SHP77 treated with DMSO at 0.1 percent for 48 hours (cell line): Measurements from ENCODE around the gene CDH15.
A peak's percentile ranks its signal among the peaks of the same experiment; 100 is the strongest.
"Not testable (repeated sequence)": the region's sequence is repeated elsewhere in the genome, so short reads cannot be mapped to it uniquely, and the experiment has no call there.

Experiments
- DNase-seq: peaks from one replicate; lab custom pipeline; 2025; lab: John Stamatoyannopoulos, UW

The CDH15 gene

DNA sequence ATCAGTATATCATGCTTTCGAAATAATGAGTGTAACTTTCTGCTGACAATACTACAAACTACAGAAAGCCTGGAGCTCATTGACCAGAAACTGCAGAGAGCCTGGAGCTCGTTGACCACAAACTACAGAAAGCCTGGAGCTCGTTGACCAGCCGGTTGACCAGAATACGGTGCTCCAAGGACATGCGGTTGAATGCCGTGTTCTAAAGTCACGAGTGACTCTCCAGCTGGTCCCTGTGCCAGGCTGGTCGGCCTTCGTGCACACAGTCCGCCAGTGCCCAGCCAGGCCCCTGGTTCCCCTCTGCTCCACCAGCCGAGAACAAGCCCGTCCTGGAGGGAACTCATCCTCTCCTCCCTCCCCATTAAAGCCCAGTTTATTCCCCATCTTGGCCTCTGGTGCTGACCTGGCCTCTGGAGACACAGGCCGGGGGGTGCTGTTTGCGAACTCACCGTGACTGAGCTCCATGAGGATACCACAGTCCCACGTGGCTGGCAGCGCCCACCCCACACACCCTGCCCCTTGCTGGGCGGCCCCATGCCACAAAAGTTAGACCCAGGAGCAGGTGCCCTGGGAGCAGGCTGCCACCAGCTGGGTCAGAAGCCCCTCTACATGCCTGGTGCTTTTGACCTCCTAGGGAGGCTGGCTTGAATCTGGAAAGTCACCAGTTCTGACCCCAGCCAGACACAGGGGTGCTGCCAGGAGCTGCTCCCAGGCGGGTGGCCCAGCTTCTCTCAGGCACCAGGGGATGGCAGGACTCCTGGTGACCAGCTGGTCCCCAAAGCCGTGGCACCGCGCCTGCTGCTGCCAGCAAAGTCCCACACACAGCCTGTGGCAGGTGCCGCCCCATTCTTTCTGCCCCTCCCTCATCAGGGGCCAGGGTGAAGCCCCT is 15.5 kb upstream of the CDH15 start:
- no peak for DNase-seq

DNA sequence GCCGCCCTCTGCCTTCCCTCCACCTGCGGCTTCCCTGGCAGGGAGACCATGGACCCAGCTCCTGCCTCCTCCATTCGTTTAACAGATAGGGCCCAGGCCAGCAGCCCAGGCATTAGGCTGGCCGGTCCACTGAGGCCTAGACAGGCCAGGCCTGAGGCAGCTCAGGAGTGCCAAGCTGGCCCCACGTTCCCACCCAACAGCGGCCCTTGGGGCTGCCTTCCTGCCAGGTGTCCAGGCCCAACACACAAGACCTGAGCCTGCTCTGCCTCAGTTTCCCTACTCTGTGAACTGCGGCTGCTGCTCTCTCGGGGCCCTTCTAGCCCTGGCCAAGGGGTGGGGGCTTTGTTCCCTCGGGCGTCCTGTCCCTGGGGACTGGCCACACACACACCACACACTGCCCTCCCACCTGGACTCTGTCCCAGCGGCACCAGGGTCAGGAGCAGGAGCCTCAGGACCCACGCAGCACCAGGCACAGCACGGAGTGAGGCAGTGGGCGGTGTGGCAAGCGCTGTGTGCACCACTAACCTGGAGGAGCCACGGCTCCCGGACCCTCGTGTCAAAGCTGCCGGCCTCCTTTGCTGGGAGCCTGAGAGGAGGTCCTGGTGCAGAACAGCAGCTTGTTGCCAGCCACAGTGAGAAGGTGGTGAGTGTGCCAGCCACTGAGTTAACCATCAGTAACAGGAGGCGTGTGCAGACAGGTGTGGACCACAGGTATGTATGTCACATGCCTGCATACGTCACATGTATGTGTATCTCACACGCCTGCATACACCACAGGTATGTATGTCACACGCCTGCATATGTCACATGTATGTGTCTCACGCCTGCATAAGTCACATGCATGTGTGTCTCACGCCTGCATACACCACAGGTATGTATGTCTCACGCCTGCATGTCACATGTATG is 14.6 kb upstream of the CDH15 start:
- DNase-seq, result no peak

DNA sequence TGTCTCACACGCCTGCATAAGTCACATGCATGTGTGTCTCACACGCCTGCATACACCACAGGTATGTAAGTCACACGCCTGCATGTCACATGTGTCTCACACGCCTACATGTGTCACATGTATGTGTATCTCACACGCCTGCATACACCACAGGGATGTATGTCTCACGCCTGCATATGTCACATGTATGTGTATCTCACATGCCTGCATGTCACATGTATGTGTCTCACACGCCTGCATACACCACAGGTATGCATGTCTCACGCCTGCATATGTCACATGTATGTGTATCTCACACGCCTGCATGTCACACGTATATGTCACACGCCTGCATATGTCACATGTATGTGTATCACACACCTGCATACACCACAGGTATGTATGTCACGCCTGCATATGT is 13.8 kb upstream of the CDH15 start:
- no peak for DNase-seq

DNA sequence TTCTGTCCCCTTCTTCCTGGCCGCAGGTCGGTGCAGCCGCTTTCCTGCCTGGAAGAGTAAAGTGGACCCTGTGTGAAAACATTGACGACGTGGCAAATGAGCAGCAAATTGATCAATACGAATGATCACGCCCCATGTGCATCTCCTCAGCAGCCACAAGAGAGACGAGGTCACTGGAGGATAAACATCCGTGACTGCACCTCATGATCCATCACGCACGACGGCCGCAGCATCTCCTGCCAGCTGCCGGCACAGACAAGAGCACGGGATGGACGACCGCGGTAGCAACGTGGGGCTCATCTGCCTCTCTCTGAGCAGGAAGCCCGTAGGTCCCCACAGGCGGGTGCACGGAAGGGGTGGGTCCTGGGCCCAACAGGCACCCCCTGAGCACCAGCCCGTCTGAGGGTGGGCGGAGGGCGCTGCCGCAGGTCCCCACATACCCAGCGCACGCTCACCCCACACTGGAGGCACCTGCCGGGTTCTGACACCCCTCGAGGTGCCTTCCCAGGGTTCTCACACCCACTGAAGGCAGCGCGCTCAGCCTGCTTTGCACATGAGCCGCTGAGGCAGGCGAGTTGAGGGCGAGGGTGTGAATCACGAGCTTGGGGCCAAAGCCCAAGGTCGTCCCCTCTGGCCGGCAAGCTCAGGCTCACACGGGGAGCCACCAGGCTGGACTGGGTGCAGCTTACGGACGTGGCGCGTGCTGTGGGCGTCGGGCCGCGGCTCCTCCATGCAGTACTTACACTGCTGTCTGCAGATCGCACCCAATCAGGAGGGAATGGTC is 12.3 kb upstream of the CDH15 start:
- no peak for DNase-seq

DNA sequence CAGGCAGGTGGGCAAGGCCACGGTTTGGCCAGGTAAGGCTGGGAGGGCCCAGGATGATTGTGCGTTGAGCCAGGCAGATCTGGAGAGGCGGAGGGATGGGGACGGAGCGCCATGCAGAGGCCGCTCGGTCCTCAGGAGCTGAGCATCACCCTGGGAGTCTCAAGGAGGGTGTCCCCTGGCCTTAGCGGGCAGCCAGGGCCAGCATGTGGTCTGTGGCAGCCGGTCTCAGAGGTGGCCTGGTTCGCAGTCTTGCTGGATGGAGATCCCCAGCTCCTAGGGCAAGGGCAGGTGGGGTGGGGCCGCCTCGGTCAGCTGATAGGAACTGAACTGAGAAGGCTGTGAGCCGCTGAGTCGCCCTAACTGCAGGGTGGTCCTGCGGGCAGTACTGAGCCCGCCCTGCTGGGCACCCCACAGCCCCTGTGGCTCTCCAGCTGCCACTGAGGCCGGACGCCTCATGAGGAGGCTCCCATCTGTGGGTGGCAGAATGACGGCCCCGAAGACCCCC is 11.6 kb upstream of the CDH15 start:
- DNase-seq, result no peak

DNA sequence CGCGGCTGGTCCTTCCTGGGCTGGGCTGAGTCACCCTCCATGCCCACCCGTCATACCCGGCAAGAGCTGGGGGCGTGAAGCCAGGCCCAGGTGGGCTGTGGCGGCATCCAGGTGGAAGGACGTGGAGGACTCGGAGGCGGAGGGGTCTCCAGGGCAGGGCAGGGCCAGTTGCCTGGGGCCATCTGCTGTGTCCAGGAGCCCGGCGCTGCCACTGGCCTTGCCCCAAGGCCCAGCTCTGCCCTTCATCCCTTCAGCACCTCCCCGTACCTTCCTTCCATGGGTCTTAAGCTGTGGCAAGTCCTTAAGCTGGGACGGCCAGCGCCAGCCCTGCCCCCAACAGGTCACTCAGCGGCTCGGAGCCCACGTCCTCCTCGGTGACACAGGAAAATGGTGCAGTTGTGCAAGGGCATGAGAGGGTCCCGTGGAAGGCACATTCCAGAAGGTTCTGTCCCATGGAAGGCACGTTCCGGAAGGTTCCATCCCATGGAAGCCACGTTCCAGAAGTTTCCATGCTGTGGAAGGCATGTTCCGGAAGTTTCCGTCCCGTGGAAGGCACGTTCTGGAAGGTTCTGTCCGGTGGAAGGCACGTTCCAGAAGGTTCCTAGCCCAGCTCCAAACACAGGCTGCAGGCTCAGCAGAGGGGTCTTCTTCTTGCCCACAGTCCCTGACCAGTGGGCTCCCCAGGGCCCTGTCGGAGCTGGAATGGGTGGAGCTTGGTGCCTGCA is 10.4 kb upstream of the CDH15 start:
- DNase-seq, result no peak

DNA sequence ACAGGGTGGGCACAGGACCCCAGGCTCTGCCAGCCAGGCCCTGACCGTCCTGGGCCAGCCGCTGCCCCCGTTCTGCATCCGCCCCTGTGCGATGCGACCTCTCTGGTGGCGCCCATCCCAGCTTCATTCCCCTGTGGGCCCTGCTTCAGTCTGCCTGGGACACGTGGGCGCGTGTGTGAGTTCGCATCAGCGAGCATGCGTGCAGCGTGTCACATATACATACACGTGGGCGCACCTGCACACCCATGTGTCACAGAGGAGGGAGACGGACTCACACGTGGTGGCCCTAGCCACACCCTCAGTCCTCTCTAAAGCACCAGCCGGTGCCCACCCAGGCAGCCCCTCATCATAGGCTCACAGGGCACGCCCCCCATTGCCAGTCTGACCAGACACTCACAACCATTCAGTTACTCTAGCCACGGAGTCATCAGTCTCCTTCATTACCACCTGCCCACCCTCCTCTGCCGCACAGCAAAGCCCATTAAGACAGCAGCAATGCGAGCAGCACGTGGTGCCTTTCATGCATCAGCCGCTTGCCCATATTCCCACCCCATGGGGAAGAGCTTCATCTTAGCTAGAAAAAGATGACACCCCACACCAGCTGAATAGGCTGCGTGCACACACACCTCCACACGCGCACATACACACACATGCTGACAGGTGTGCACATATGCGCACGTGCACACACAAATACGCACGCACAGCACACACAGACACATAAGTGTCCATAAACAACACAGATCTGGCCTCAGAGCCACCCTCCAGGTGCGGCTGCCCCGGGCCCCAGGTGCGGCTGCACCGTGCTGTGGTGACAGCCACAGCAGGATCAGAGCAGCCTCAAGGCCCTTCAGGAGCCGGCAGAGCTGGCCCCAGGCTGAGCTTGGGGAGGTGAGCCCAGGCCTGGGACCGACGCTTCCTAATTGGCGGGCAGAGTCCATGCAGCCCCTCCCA is 9.5 kb upstream of the CDH15 start:
- no peak for DNase-seq

DNA sequence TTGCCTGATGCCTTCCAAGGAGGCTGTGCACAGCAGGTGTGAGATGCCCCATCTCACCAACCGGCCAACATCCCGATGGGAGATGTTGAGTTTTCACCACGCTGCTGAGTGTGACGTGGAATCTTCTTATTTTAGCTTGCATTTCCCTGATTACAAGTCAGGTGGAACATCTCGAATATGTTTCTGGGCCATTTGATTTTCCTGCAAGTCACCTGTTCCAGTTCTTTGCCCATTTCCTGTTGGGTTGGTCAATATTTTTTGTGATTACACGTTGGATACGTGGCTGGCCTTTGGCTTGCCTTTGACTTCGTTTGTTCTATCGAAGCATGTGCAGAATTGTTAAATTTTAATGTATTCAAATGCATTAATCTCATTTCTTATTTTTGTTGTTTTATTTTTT is 8.3 kb upstream of the CDH15 start:
- DNase-seq, result no peak

DNA sequence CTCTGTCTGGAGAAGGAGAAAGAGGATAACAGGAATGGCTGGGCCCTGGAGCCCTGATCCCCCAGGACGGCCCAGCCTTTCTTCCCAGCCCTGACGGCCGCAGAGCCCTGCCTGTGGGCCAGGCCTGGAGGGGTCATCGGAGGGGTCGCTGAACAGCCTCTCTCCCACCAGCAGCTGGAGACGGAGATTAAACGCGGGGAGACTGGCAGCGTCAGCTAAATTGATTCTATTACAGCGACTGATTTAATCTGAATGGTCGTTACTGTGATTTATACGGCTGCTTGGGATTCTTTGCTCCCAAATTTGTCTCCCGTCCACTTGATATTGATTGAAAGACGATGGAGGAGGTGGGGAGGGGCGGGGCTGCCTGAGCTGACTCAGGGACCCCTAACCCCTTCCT is 7.1 kb upstream of the CDH15 start:
- no peak for DNase-seq

DNA sequence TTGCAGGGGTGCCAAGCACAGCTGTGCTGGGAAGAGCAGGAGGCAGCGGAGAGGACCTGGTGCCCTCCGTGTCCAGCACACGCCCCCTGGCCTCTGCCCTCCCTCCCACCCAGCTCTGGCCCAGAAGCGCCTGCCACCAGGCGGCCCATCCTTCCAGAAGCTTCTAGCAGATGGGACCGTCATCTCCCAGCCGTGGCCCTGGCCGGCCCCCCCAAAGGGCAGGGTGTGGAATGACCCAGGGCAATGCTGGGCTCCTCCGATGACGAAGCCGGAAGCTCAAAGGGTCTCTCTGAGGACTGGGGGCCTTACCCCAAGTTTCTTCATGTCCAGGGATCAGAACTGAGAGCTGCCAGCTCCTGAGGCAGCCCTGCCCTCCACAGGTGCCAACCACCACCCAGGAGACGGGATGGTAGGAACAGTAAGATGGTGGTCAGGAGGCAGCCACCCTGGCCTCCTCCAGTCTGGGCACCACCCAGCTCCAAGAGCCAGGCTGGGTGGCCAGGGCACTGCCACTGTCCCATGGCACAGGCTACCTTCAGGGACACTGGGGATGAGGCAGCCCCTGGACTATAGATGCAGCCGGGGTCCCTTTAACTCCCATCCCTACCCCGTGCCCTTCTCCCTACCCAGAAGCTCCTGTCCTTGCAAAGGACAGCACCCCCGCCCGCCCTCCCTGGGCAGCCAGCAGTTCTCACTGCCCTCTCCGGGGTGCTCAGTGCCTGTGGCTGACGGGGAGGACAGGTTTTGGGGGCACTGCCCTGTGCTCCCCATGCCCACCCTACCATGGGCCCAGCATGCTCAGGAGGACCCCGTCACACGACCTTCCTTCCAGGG is 6.5 kb upstream of the CDH15 start:
- DNase-seq, result no peak

DNA sequence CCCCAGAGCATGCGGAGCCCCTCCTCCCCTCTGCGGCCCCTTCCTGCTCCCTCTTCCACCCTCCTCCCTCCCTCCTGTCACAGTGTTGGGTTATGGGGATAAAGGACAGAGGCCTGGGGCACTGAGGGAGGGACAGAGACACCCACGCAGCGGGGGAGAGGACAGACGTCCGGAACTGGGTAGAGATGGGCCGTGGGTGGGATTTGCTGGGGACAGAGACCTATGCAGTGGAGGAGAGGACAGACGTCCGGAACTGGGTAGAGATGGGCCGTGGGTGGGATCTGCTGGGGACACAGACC is 5.9 kb upstream of the CDH15 start:
- DNase-seq, result not testable (repeated sequence)

DNA sequence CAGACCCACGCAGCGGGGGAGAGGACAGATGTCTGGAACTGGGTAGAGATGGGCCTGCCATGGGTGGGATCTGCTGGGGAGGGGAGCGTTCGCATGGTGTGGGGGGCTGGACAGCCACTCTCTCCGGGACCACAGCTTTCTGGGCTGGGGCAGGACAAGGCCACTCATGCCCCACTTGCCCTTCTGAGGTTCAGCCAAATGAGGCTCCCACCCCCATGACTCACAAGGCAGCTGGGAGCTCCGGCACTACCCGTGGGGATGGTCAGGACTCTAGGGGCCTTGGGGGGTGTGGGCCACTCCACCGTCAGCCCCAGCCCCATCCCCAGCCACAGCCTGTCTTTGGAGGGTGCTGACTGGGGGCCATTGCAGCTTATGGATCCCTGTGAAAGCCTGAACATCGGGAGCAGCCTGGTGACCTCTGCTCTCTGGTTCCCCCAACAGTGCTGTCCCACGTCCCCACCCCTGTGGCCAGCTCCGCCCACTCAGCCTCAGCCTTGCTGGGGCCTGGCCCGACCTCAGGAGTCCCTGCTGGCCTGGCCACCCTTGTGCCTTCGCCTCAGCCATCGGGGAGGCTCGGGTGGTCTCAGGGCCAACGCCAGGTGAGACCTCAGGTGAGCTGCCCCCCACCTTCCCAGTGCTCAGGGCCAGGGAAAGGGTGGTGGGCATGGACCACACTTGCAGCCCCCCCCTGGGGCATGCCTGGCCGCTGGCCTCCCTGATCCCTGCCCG is 4.7 kb upstream of the CDH15 start:
- DNase-seq, result no peak

DNA sequence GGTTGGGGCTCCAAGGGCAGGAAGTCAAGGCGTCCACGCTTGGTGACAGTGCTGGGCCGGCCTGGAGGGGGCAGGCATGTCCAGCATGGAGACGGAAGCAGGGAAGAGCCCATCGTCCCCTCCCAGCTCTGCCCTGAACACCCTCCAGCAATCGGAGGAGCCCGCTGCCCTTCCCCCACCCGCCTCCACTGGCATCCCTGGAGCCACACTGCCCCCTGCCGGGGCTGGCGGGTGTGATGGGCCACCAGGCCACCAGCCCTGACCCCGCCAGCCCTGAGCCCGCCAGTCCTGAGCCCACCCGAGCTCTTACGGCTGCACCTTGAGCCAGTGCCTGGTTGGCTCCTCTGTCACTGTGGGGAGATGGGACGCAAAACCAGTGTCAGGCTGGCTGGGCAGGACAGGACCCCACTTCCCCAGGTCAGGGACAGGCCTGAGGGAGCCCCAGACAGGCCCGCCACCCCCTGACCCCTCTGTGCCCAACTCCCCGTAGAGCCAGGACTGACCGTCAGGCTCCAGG is 4.1 kb upstream of the CDH15 start:
- DNase-seq, result peak; percentile 27

DNA sequence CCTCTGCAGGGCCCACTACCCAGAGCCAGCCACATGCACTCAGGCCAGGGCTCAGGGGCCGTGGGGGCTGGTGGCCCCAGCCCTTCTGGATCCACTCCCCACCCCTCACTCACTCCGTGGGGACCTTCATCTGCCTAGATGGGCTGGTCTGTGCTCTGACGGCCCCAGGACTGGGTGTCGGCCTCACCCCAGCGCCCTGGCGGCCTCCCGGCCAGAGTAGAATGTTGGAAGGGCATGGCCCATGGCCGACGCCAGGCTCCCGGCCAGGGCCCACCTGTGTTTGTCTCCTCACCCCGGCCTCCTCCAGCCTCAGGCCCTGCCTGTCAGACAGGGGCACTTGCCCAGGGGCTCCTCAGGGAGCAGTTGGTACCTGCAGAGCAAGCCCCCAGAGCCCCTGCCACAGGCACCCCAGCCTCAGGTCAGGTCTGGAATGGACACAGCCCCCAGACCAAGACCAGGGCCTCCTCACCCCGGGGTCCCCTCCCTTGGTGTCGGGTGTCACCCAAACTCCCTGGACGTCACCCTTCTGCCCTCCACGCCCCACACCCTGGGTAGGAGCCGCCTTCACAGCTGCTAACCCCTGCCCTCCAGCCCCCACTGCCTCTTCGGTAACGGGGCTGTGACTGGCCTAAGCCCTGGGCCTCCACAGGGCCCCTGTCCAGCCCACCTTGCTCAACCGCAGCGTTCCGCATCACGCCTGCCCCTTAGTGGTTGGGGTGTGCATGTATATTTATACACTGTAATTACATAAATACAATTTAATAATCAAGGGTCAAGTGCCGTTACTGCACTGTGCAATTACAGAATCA is 3.0 kb upstream of the CDH15 start:
- DNase-seq, result no peak

DNA sequence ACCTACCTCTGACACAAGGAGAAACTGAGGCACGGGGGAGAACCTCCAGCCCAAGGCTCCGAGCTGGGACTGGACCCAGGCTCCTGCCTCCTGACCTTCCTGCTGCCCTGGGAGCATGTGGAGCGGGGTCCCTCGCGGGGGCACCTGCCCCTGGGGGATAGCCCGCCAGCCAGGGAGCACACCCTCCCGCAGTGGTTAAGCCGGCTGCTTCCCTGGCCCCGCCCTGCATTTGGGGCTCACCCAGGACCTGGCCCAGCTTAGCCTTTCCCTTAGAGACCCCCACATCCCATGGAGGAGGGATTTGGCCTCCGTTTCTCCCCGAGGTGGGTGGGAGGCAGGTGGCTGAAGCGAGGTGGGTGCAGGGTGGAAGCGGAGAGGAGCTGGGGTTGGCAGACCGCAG is 1.8 kb upstream of the CDH15 start:
- no peak for DNase-seq

DNA sequence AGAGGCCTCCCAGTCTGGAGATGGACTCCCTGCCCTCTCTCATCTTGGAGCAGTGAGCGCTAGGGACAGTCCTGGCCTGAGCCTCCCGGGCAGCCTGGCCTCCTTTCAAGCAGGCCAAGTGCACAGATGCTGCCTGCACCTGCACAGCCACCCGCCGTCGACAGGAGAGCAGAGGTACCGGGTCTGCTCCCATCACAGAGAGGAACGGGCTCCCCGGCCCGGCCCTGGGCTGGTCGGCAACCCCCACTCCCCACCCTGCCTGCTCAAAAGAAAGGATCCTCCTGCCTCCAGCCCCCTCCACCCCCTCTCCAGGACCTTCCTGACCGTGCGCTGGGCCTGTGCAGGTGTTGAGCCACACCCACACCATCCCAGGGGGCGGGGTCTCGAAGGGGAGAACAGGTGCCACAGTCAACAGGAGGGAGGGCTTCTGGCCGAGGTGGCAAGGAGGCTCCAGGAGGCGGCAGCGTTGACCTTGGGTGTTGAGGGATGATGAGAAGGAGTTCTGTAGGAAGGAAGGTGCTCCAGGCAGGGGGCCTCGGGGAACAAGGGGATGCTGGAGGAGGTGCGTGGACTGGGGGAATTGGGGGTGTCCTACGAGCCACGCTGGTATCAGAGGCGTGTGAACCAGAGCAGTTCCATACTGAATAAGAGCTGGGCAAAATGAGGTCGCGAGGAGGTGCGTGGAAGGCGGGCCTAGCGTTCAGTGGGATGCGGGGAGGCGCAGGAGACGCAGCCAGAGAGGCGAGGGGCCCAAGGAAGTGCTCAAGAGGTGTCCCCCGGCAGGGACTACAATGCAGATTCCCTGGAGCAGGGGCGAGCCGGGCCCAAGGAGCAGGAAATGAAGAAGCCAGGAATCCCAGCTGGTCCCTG is 967 bp upstream of the CDH15 start:
- DNase-seq, result no peak

DNA sequence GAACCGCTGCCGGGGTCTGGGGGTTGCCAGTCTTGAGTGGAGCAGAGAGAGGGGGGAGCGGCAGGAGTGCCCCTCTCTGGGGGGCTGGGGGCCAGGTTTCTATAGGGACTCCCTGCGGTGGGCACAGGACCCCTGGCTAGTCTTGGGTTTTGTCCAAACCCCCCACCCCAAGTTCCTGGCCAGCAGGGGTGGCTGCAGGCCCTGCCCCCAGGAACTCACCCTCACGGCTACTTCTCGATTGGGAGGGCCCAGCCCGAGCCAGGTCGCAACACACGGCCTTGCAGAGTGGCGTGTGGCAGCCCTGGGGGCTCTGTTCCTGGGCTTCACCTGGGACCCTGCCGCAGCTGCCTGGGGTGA is 601 bp downstream of the CDH15 start:
- no peak for DNase-seq
